Fibroblast of the aortic adventitia (primary cell): ENCODE measurements around the gene DACT2. TPM values are rescaled to one million over a fixed set of nuclear protein-coding genes. Genes with fewer than 3 reads are reported as not detected.

Experiments
- DNase-seq: peaks from one replicate; pipeline ENCODE4 v3.0.0-alpha.2; 2010; ENCODE audit warnings: low read depth
- H3K4me3 ChIP-seq: 2 replicates; pipeline ENCODE4 v1.5.1; 2011; ENCODE audit warnings: low read depth, mild to moderate bottlenecking, control low read depth, low read length, moderate library complexity
- total RNA-seq: library from RNA; depleted of rRNA; stranded (reverse); fragments of >200 nt; gene quantifications from 2 replicates; pipeline ENCODE4 v1.2.3, GENCODE V29; 2012; ENCODE audit warnings: low replicate concordance
- TF ChIP-seq, protein P1 (sequence below): IDR thresholded peaks from 2 replicates; pipeline ENCODE4 v1.5.1; 2011; ENCODE audit warnings: mild to moderate bottlenecking, low read length, control low read depth, inconsistent platforms; ENCODE audit not compliant: insufficient read depth

The DACT2 gene
- total RNA-seq, 1 donor: 0.27 TPM

DNA sequence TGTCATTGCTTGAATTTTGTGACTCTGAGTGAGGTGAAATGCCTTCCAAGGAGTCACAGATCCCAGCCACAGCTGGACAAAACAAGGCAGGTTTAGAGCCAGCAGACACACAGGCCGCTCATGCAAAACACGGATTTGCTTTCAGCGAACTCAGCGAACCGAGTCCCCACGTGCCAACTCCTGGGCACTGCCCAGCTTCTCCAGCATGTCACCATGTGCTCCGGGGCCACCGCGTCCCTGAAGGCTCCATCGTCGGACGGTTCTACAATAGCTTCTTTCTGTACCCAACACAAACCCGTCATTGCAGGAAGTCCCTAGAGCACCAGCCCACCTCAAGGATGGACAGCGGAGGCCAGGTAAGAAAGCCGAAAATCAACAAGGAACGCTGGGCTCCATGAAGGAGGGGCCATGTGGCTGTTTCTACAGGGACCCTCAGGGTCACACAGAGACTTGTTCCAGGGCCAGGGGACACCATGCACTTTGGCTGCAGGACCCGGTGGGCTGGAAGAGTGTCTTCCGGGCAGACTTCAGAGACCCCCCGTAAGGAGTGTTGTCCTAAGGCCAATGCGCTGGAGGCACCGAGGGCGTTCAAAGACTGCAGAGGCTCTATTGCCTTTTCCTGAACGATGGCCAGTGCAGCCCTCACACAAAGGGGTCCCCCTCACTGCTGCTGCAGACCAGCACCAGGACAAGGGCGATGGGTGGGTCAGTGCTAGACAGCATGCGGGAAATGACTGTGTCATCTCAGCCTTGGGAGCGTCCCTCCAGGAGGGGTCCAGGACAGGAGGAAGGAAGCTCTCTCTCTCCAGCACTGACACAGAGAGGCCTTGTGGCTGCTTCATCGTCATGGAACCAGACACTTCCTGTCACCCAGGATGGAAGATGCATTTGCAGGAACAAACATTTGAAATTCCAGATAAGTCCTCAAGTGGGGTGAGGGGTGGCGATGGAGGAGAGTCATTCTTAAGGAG, 19.8 kb downstream of the DACT2 start:
- TF ChIP-seq, protein P1, sequence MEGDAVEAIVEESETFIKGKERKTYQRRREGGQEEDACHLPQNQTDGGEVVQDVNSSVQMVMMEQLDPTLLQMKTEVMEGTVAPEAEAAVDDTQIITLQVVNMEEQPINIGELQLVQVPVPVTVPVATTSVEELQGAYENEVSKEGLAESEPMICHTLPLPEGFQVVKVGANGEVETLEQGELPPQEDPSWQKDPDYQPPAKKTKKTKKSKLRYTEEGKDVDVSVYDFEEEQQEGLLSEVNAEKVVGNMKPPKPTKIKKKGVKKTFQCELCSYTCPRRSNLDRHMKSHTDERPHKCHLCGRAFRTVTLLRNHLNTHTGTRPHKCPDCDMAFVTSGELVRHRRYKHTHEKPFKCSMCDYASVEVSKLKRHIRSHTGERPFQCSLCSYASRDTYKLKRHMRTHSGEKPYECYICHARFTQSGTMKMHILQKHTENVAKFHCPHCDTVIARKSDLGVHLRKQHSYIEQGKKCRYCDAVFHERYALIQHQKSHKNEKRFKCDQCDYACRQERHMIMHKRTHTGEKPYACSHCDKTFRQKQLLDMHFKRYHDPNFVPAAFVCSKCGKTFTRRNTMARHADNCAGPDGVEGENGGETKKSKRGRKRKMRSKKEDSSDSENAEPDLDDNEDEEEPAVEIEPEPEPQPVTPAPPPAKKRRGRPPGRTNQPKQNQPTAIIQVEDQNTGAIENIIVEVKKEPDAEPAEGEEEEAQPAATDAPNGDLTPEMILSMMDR: no peak
- no peak overlapping the region for H3K4me3 ChIP-seq
- DNase-seq: no peak

DNA sequence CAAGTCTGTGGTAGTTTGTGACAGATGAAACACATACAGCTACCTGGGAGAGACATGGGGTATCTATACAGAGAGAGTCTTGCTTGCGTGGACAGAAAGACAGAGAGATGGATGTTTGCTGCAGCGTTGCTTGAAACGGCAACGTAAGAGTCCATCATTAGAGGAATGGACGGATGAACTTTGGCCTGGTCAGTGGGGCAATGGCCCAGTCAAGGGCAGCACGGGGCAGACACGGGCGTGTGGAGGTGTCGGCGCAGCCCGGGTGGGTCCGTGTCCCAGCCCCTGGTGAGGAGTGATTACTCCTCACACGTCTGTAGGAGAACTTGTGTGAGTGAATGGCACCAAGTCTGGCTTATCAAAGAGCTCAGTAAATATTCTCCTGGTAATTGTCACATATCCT, 21.9 kb downstream of the DACT2 start:
- no peak for DNase-seq
- no peak overlapping the region for H3K4me3 ChIP-seq
- TF ChIP-seq, protein P1: no peak

DNA sequence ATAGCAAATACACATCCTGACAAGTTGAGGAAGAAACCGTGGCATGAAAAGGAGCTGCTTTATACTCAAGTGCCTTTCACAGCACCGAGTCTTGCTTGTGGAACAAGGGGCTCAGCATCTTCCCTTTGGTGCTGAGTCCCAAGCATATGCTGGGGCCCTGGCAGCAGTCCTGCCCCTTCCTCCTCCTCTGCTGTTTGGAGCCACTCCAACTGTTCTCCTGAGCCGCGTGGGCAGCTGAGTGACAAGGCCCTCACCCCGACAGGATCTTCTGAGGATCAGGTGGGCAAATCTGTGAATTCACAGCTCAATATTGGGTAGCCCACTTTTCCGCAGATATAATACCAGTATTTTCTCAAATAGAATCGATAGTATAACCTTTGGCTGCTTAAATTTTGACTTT, 24.7 kb downstream of the DACT2 start:
- no peak overlapping the region for H3K4me3 ChIP-seq
- TF ChIP-seq, protein P1: no peak
- DNase-seq: no peak

DNA sequence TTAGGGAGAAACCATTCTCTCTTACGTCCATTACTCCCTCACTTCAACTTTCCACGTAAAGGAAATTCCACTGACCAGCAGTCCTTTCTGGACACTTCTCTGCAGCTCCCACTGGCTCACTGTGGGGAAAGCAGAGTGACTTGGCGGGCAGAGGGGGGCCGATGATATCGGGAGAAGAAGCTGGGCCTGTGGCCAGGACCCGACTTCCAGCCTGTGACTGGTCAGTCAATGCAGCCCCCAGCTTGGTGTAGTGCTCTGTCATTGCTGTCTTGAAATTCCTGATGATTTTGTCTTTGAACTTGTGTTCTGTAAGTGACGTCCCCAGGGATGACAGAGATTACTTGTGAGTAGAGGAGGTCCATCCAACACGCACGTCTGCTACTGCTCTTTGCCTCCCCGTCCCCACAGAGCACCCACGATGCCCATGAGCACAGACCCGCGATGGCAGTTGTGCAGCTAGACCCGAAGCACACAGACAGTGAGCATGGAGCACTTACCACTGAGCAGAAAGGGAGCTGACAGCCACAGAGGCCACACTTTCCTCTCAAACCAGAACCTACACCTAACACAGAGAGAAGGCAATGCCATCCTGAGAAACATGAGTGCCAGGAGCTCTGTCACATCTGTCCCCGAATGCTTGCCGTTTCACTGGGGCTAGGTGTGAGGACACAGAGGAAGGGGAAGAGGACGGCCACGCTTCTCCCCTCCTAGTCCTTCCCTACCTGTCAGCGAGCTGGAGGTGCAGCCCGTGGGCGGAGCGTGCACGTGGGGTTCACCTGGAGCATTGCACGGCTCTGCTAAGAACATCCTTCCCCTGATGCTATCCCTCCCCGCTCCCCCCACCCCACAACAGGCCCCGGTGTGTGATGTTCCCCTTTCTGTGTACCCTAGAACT, 25.7 kb downstream of the DACT2 start:
- no peak overlapping the region for H3K4me3 ChIP-seq
- TF ChIP-seq, protein P1: no peak
- DNase-seq: no peak

DNA sequence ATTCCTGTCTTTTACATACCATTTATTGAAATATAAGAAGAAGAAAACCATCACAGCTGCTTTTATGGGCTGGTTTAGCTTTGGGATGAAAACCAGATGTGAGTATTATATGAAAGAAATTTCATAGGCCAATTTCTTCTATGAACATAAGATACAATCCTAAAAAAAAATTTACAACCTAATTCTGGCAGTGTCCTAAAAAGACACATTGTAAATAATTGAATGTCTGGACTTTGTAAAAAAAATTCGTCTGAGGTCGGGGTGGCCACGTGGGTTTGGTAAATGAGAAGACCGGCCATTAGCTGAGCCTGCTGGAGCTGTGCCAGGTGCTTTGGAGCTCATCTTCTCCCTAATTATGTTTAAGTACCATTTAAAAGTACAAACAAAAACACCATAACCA, 26.8 kb downstream of the DACT2 start:
- no peak overlapping the region for H3K4me3 ChIP-seq
- no peak for DNase-seq
- TF ChIP-seq, protein P1: no peak

DNA sequence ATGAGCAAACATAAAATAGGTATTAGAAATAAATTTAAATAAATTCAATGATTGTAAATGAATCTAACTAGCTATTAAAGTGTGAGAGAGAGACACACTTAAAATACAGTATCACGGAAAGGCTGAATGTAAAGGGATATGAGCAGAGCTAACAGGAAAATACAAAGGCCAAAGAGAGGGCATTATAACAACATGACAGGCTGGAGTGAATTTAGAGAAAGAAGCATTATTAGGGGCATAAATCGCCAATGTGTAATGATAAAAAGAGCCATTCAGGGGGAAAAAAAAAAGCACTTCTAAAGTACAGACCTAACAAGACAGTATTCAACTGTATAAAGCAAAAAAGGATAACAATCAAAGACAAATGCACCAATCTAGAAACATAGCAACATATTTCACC, 28.1 kb downstream of the DACT2 start:
- DNase-seq: no peak
- TF ChIP-seq, protein P1: no peak
- H3K4me3 ChIP-seq: no peak overlapping the region
